GM12872 (cell line): ENCODE measurements around the gene SRP54.

ENCODE experiments used
- CTCF ChIP-seq: IDR thresholded peaks from 3 replicates; pipeline ENCODE4 v1.5.1; 2011; ENCODE audit warnings: low read depth, mild to moderate bottlenecking, low read length, moderate library complexity; ENCODE audit not compliant: insufficient read depth

SRP54 gene

GRCh38 chr14:34946699-34947098 is 36.1 kb upstream of the SRP54 start:
- TF ChIP-seq CTCF = no peak

- TF ChIP-seq CTCF = no peak
These were observed 31.5 kb upstream of the SRP54 start for GRCh38 chr14:34951286-34951685.

GRCh38 chr14:34956931-34957330 is 25.9 kb upstream of the SRP54 start:
- no peak for TF ChIP-seq CTCF

- no peak for TF ChIP-seq CTCF
These were observed 25.0 kb upstream of the SRP54 start for GRCh38 chr14:34957771-34958286.

GRCh38 chr14:34964977-34965764 is 17.6 kb upstream of the SRP54 start:
- TF ChIP-seq CTCF = no peak

GRCh38 chr14:34965912-34966311 is 16.9 kb upstream of the SRP54 start:
- TF ChIP-seq CTCF = no peak

GRCh38 chr14:34966413-34966812 is 16.4 kb upstream of the SRP54 start:
- TF ChIP-seq CTCF = no peak
